Lung microvascular endothelial cell (primary cell): Measurements from ENCODE around the gene SP6. TPM values are rescaled to one million over a fixed set of nuclear protein-coding genes. Genes with fewer than 3 reads are reported as not detected.

ENCODE experiments used
- DNase-seq, 2 donors: peaks; one replicate each; pipeline versions ENCODE4 v3.0.0 to v3.0.0-alpha.2; 2010; ENCODE audit warnings: low read depth in 2 of 2
- total RNA-seq: library from RNA; depleted of rRNA; stranded (reverse); fragments of >200 nt; gene quantifications from 2 replicates; pipeline ENCODE4 v1.2.1, GENCODE V29; 2014

Gene SP6
- 0.65 and 3.0 TPM in 2 replicates for total RNA-seq

- DNase-seq, result peak; percentile 60 to 75
Observed at GRCh38 chr17:47850692-47851573, at the start of gene SP6. SP6 (minus strand) TSS chr17:47851163; CDS start chr17:47848429, 2,734 bp downstream.

GRCh38 chr17:47899643-47900042, 48.7 kb upstream of the SP6 start:
- DNase-seq, result no peak

- no peak for DNase-seq
Observed at GRCh38 chr17:47898241-47898640, 47.3 kb upstream of the SP6 start.

DNA sequence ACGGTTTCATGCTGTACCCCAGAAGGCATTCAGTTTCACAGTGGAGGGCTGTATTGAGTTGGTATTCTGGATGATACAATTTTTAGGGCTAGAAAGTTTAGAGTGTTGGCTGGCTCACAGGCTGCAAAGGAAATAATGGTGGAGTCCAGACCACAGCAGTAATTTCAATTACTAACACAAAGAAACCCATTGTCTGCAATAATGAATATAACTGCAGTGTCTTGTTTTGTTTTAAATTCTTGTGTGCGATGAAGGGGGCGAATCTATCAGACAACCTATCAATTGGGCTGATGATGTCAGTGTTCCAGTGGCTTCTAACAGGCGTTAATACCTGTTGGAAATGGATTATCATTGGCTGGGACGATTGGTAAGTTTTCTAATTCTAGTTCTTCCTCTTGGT, 46.6 kb upstream of the SP6 start:
- no peak for DNase-seq

DNA sequence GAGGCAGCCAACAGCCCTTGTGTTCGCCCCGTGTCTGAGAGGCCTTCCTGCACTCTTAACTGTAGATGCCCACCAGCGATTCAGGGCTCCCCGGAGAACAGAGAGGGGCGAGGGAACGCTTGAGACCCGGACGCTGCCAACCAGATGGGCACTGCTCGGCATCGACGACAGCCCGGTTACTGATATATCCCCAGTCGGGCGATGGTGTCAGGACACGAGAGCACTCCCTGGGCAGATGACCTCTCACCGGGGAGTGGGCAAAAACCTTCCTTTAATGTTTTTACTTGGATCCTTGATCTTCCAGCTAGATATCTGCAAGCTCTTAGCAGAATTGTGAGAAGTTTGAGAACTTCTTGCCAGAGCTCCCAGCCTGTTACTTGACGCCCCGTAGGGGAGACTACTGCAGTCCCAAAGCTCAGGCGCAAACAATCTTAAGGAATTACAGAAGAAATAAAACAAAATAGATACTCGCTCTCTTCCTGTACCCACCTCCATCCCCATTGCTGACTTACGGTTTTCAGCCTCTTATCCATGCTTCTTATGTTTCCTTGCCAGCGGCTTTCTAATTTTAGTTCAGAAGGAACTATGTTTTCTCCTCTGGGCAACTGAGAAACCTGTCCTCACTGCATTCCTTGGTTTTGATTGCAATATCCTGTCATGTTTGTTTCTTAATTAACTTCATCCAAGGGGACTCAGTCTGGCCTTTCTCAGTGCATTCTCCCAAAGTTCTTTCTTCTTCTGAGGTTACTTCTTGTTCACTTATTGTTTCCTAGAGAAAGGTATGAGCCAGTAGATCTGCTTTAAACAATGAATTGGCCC, 45.9 kb upstream of the SP6 start:
- DNase-seq, result peak in 1 of 2 donors; percentile 23

DNA sequence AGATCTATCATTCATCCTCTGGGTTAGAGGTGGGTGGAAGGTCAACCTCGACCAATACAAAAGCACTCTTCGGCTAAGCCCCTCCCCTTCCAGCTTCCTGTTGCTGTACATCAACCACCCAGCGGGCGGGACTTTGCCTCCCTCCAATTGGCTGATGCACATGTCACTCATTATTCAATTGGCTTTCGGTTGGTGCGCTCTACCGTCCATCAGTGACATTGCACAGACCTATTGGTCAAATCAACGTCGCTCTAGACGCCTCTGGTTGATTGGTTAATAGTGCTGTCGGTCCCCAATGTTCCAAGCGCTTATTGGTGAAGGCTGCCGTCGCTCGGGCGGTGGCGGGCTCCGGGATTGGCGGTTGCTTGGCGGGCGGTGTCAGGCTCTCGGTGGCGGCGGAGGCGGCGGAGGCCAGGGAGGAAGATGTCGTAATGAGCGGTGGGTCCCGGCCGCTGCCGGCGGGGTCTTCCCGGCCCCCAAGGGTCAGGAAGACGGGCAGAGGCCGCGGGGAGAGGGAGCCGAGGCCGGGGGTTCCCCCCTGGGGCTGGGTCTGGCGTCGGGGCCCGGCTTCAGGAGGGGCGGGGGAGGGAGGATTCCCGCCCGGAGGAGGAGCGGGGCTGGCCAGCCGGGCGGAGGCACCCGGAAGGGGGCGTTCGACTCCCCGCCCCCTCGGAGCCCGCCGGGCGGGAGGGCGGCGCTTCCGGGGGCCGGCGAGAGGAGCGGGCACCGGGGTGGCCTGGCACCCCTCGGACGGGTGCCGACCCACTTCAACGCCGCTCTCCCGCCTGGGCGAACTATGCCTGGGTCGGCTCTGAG, 45.1 kb upstream of the SP6 start, which contains the start of gene SP2:
Gene SP2 (plus strand): TSS at position 381 of the 816 bp plus-strand sequence. CDS start 51 bp downstream, at position 432.
- DNase-seq, result peak; percentile 100

GRCh38 chr17:47895347-47895855, 44.4 kb upstream of the SP6 start:
- peak in 1 of 2 donors; percentile 46 for DNase-seq

DNA sequence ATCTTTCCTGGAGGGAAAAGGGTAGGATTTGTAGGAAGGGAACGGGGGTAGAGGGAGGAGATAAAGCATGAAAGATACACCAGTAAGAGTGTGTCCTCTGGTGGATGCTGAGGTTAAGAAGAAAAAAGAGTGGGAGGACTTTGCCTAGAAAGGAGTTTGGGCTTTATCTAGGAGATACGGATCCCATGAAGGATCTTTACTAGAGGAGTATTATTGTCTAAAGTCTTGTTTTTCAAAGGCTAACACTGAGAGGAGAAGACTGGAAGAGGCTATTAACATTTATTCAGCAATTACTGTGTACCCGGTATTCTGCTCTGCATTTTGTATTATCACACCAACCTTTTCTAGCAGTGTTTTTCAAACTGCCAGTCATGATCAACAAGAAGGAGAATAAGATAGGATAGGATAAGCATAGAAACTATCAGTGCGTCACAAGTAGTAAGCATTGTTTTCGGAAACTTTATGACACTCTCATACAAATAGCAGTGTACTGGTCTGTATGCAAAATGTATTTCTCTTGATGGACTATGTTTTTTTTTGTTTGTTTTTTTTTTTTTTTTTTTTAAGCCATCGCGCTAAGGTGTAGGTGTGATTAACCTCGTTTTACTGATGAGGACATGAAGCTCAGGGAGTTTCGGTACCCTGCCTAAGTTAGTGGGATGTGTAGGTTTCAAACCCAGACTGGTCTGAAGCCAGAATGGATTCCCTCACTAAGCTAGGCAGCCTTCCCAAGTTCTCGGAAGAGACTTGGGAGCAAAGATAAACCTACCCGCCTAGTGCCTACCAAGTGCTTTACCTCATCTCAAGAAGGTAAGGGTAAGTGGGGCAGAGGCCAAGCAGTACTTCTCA, 43.8 kb upstream of the SP6 start:
- DNase-seq, result no peak

GRCh38 chr17:47891545-47892088, 40.7 kb upstream of the SP6 start:
- DNase-seq, result no peak

- DNase-seq, result peak; percentile 83 to 89
Observed at GRCh38 chr17:47889734-47890529, 39.0 kb upstream of the SP6 start.

GRCh38 chr17:47888293-47888692, 37.3 kb upstream of the SP6 start:
- no peak for DNase-seq

DNA sequence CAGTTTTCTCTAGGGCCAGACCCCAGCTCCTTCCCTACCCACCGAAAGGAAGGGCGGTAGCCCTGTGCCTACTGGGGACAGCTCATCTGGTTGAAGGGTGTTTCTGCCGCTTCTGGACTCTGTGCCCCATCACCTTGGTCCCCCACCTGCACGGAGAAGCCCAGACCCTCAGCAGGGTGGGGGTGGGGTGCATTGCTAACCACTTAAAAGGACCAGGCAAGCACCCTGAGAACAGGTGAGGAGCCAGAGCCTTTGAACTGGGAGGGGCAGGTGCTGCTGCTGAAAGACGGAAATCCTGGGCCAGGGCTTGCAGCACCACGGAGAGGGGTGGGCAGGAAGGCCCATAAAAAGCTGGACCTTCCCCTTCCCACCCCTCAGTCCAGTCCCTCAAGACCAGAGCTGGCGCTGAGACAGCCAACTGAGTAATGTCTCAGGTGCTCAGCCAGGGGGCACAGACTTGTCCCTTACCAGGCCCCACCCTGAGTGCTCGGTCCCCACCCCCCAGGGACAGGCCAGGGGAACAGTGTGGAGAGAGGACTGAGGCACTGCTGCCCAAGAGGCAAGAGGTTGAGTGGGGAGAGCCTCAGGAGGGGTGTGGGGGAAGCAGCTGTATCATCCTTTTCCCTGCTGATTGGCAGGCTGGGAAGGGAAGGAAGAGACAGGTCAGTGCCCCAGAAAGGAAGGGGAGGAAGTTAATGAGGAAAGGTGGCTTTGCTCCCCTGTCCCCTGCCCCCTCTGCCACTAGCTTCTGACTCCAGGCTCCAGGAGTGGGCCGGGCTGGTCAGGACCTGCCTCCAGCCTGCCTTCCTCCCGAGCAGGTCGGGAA, 34.2 kb upstream of the SP6 start:
- DNase-seq, result no peak

- no peak for DNase-seq
Observed at GRCh38 chr17:47884427-47884740, 33.4 kb upstream of the SP6 start.

DNA sequence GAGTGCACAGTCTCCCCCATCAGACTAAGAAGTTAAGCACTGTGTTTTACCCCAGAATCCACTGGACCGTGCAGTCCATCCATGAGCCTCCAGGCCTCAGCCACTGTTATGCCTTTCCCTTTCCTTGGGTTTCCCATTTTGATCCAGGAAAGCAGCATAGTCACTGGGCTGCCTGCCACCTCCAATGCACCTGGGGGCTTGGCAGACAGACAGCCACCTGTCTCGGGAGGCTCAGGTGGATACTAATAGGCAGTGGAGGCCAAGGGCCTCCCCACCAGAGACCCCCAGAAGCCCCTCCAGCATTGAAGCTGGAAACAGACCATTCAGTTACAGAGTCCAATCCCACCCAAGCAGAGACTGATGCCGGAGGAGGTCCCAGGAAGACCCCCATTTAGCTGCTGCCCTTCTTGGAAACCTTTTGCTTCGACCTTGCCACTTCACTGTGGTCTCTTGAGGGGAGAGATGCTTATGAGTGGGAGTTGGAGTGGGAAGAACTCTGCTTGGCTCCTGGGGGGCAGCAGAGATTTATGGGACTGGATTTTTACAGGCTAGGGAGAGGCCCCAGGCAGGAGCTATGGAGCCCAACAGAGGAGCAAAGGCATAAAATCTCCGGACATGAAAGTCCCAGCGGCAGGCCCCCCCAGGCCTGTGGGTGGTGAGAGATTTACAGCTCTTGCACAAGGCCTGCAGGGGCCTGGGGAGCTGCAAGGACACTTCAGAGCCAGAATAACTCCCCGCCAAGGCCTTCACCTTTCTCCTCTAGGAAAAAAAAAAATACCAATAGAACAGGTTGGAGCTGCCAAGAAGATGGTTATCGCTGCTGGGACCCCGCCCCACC, 32.8 kb upstream of the SP6 start:
- DNase-seq, result no peak

DNA sequence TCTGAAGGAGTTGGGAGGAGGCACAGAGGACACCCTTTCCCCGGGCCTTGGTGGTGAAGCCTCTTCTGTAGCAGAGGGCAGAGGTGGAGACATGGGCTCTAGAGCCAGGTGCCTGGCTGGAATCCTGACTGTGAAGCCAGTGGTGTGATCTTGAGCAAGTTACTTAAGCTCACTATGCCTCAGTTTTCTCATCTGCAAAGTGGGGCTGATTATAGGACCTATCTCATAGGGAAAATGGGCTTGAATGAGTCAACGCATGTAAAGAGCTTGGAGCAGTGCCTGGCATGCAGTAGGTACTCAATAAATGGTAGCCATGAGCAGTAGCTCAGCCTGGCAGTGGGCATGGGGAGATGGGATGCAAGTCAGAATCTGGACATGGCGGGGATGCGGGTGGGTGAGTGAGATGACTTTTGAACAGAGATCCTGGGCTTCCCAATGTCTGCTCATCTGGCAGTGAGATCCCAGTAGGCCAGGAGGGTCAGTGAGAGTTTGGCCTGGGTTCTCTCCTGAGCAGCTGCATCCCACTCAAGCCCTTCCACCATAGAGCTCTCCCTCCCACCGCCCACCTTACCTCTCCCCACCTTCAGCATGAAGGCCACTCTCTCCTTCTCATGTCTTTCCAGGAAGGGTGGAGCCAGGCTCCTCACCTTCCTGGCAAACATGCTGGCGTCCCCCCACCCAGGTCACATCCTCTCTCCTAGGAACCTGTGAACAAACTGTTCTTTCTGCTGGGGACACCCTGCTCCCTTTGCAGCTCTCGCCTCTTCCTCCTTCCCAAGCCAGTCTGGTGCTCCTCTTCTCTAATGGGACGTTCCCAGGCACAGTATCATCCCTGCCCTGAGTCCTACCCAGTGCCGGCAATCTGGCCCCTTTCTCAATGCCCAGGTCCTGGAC, 32.0 kb upstream of the SP6 start:
- no peak for DNase-seq

GRCh38 chr17:47882247-47882646, 31.3 kb upstream of the SP6 start:
- DNase-seq, result peak; percentile 67 to 71
